Glomerular endothelial cell (primary cell): ENCODE measurements around the gene SLAMF1. TPM values are rescaled to one million over a fixed set of nuclear protein-coding genes. Genes with fewer than 3 reads are reported as not detected.
"Not testable (repeated sequence)": the region's sequence is repeated elsewhere in the genome, so short reads cannot be mapped to it uniquely, and the experiment has no call there.

Experiments used
- DNase-seq: peaks from one replicate; pipeline ENCODE4 v3.0.0-alpha.2; 2011; ENCODE audit warnings: low read depth, low spot score; ENCODE audit errors: extremely low read depth
- total RNA-seq: library from RNA; depleted of rRNA; stranded (reverse); fragments of >200 nt; gene quantifications from 2 replicates; pipeline ENCODE4 v1.2.3, GENCODE V29; 2015

The SLAMF1 gene
- total RNA-seq, 1 donor from 2014 or later = not detected

- no peak for DNase-seq
Observed at GRCh38 chr1:160640359-160641123, 6.3 kb downstream of the SLAMF1 start.

- DNase-seq = no peak
Observed at GRCh38 chr1:160639652-160640051, 7.2 kb downstream of the SLAMF1 start.

- no peak for DNase-seq
Observed at GRCh38 chr1:160638926-160639325, 7.9 kb downstream of the SLAMF1 start.

GRCh38 chr1:160638540-160638857 is 8.3 kb downstream of the SLAMF1 start:
- no peak for DNase-seq

- DNase-seq = no peak
Observed at GRCh38 chr1:160637821-160638539, 8.9 kb downstream of the SLAMF1 start.

GRCh38 chr1:160637065-160637464 is 9.8 kb downstream of the SLAMF1 start:
- DNase-seq = no peak

- no peak for DNase-seq
Observed at GRCh38 chr1:160636547-160636946, 10.3 kb downstream of the SLAMF1 start.

GRCh38 chr1:160636076-160636475 is 10.8 kb downstream of the SLAMF1 start:
- DNase-seq = no peak

GRCh38 chr1:160634543-160635491 is 12.0 kb downstream of the SLAMF1 start:
- DNase-seq = no peak

GRCh38 chr1:160633330-160633903 is 13.4 kb downstream of the SLAMF1 start:
- no peak for DNase-seq

GRCh38 chr1:160631983-160632625 is 14.7 kb downstream of the SLAMF1 start:
- no peak for DNase-seq

GRCh38 chr1:160630523-160631451 is 16.1 kb downstream of the SLAMF1 start:
- DNase-seq = no peak

- no peak for DNase-seq
Observed at GRCh38 chr1:160629286-160630210, 17.3 kb downstream of the SLAMF1 start.

- no peak for DNase-seq
Observed at GRCh38 chr1:160628799-160629263, 18.0 kb downstream of the SLAMF1 start.

GRCh38 chr1:160627677-160628289 is 19.1 kb downstream of the SLAMF1 start:
- not testable (repeated sequence) for DNase-seq

GRCh38 chr1:160626509-160627342 is 20.1 kb downstream of the SLAMF1 start:
- no peak for DNase-seq
